ENCODE results near the gene IL7R.
"Not testable (repeated sequence)": the region's sequence is repeated elsewhere in the genome, so short reads cannot be mapped to it uniquely, and the experiment has no call there.

Gene IL7R

GRCh38 chr5:35878079-35878478, 21.4 kb downstream of the IL7R start:
- no peak for DNase-seq

GRCh38 chr5:35879096-35879495, 22.4 kb downstream of the IL7R start:
- DNase-seq: no peak

GRCh38 chr5:35879649-35880048, 23.0 kb downstream of the IL7R start:
- DNase-seq: no peak

- no peak for DNase-seq
These were observed 23.5 kb downstream of the IL7R start for GRCh38 chr5:35880156-35880555.

GRCh38 chr5:35881758-35882157, 25.1 kb downstream of the IL7R start:
- no peak for DNase-seq

- no peak for DNase-seq
These were observed 27.6 kb downstream of the IL7R start for GRCh38 chr5:35884191-35884769.

- no peak for DNase-seq
These were observed 28.1 kb downstream of the IL7R start for GRCh38 chr5:35884773-35885172.

- no peak for DNase-seq
These were observed 29.7 kb downstream of the IL7R start for GRCh38 chr5:35886381-35886780.

GRCh38 chr5:35887321-35888100, 30.8 kb downstream of the IL7R start:
- no peak for DNase-seq

GRCh38 chr5:35890021-35891020, 33.6 kb downstream of the IL7R start:
- no peak for DNase-seq

GRCh38 chr5:35892799-35893198, 36.1 kb downstream of the IL7R start:
- not testable (repeated sequence) for DNase-seq

GRCh38 chr5:35894131-35894530, 37.4 kb downstream of the IL7R start:
- DNase-seq: no peak

- no peak for DNase-seq
These were observed 42.4 kb downstream of the IL7R start for GRCh38 chr5:35898952-35899660.

- no peak for DNase-seq
These were observed 43.1 kb downstream of the IL7R start for GRCh38 chr5:35899800-35900199.

GRCh38 chr5:35900972-35901695, 44.4 kb downstream of the IL7R start:
- DNase-seq: no peak

- DNase-seq: no peak
These were observed 45.5 kb downstream of the IL7R start for GRCh38 chr5:35902046-35902672.

- DNase-seq: no peak
These were observed 47.0 kb downstream of the IL7R start for GRCh38 chr5:35903631-35904203.

- DNase-seq: no peak
These were observed 47.9 kb downstream of the IL7R start for GRCh38 chr5:35904443-35905132.

GRCh38 chr5:35908228-35908627, 51.5 kb downstream of the IL7R start:
- DNase-seq: no peak

GRCh38 chr5:35908814-35909213, 52.1 kb downstream of the IL7R start:
- no peak for DNase-seq

GRCh38 chr5:35919191-35919590, 62.5 kb downstream of the IL7R start:
- no peak for DNase-seq

All from NCI-H82 (cell line).